Measurements from ENCODE around the gene RAI1. TPM values are rescaled to one million over a fixed set of nuclear protein-coding genes. Genes with fewer than 3 reads are reported as not detected.
A peak's percentile ranks its signal among the peaks of the same experiment; 100 is the strongest.

The RAI1 gene
- total RNA-seq, 1 experiment from 2014 or later = 46.8 TPM

DNA sequence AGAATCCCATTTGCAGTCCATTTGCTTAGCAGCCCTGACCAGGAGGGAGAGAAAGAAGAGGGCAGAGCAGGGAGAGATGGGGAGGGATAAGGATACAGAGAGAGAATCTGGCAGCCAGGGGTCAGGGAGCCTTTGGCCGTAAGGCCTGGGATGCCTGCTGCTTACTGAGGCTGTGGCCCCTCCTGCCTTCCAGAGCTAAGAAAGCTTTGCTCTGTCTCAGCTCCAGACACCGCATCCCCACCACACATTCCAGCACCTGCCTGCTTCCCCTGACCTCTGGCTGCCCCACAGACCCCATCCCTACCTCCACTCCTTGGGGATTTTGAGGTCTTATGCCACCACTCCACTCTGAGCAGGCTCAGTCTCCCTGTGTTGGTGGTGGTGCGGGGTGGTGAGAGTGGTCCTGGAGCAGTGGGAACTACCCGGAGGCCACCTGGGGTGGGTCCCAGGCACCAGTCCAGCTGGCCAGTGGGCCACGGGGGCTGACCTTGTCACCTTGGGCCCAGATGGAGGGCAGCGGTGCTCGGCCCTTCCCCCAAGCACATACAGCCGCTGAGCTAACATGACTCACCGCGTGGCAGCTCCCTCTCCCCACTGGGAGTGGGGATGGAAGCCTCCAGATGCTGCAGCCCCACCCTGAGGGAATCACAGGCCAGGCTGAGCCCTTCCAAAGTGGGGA is 58.3 kb downstream of the RAI1 start:
- no peak overlapping the region for H3K27ac ChIP-seq (ENCODE audit: low read depth, low read length, poor library complexity, severe bottlenecking)
- peak; percentile 37 for DNase-seq (ENCODE audit: low spot score)
- POLR2A ChIA-PET (ENCODE audit: low non-redundant PET) = no interaction called here
- H3K9me3 ChIP-seq (ENCODE audit: low read depth, low read length, poor library complexity, severe bottlenecking) = no peaks in the 10 kb centered on the region
- intact Hi-C loops (cut with micrococcal nuclease; ENCODE audit: unreplicated experiment) = no loop called here
- TF ChIP-seq CTCF (conservative IDR thresholded peaks at IDR 0.05; ENCODE audit: low read depth, low read length) (no peak), EZH2 (IDR thresholded peaks at IDR 0.05; ENCODE audit: borderline replicate concordance, low read depth, low read length, poor library complexity, severe bottlenecking) (no peak)
- H3K27me3 ChIP-seq (replicated peaks; ENCODE audit: insufficient read depth, low read depth, low read length, poor library complexity) = no peaks in the 10 kb centered on the region
- no peaks in the 10 kb centered on the region for H3K36me3 ChIP-seq (ENCODE audit: insufficient read depth, low read length, poor library complexity, severe bottlenecking)
- H3K4me3 ChIP-seq (ENCODE audit: low read depth, low read length, poor library complexity, severe bottlenecking) = no peak overlapping the region
- no TSS peak for BruUV-seq (replicated peaks)
- H3K4me1 ChIP-seq (ENCODE audit: insufficient read depth, low read length, poor library complexity, severe bottlenecking) = peaks cover 29% of the 10 kb centered on the region
- CTCF ChIA-PET = no interaction called here

GRCh38 chr17:17740615-17741348 is 59.5 kb downstream of the RAI1 start:
- peak overlapping the region; percentile 50 for H3K27ac ChIP-seq (ENCODE audit: low read depth, low read length, poor library complexity, severe bottlenecking)
- BruUV-seq (replicated peaks) = no TSS peak
- no peaks in the 10 kb centered on the region for H3K27me3 ChIP-seq (replicated peaks; ENCODE audit: insufficient read depth, low read depth, low read length, poor library complexity)
- TF ChIP-seq CTCF (conservative IDR thresholded peaks at IDR 0.05; ENCODE audit: low read depth, low read length) = no peak
- no peak for TF ChIP-seq EZH2 (IDR thresholded peaks at IDR 0.05; ENCODE audit: borderline replicate concordance, low read depth, low read length, poor library complexity, severe bottlenecking)
- H3K36me3 ChIP-seq (ENCODE audit: insufficient read depth, low read length, poor library complexity, severe bottlenecking) = no peaks in the 10 kb centered on the region
- intact Hi-C loops (cut with micrococcal nuclease; ENCODE audit: unreplicated experiment) = no loop called here
- no peak for DNase-seq (ENCODE audit: low spot score)
- H3K9me3 ChIP-seq (ENCODE audit: low read depth, low read length, poor library complexity, severe bottlenecking) = no peaks in the 10 kb centered on the region
- H3K4me1 ChIP-seq (ENCODE audit: insufficient read depth, low read length, poor library complexity, severe bottlenecking) = peaks cover 29% of the 10 kb centered on the region
- POLR2A ChIA-PET (ENCODE audit: low non-redundant PET) = no interaction called here
- H3K4me3 ChIP-seq (ENCODE audit: low read depth, low read length, poor library complexity, severe bottlenecking) = no peak overlapping the region
- CTCF ChIA-PET = no interaction called here

- ChIA-PET CTCF (no interaction called here), POLR2A (ENCODE audit: low non-redundant PET) (no interaction called here)
- no peak for TF ChIP-seq CTCF (conservative IDR thresholded peaks at IDR 0.05; ENCODE audit: low read depth, low read length)
- TF ChIP-seq EZH2 (IDR thresholded peaks at IDR 0.05; ENCODE audit: borderline replicate concordance, low read depth, low read length, poor library complexity, severe bottlenecking) = no peak
- no peaks in the 10 kb centered on the region for H3K27me3 ChIP-seq (replicated peaks; ENCODE audit: insufficient read depth, low read depth, low read length, poor library complexity)
- peaks cover 29% of the 10 kb centered on the region for H3K4me1 ChIP-seq (ENCODE audit: insufficient read depth, low read length, poor library complexity, severe bottlenecking)
- H3K27ac ChIP-seq (ENCODE audit: low read depth, low read length, poor library complexity, severe bottlenecking) = peak overlapping the region; percentile 42
- no peaks in the 10 kb centered on the region for H3K36me3 ChIP-seq (ENCODE audit: insufficient read depth, low read length, poor library complexity, severe bottlenecking)
- H3K4me3 ChIP-seq (ENCODE audit: low read depth, low read length, poor library complexity, severe bottlenecking) = no peak overlapping the region
- H3K9me3 ChIP-seq (ENCODE audit: low read depth, low read length, poor library complexity, severe bottlenecking) = no peaks in the 10 kb centered on the region
- intact Hi-C loops (cut with micrococcal nuclease; ENCODE audit: unreplicated experiment) = no loop called here
- peak; percentile 23 for DNase-seq (ENCODE audit: low spot score)
- no TSS peak for BruUV-seq (replicated peaks)
Observed at GRCh38 chr17:17741349-17742023, 60.2 kb downstream of the RAI1 start.
